Cardiac fibroblast (primary cell): ENCODE results near the gene INPP5A.

Source experiments
- DNase-seq, 2 donors: peaks; one replicate each; pipeline versions ENCODE4 v3.0.0 to v3.0.0-alpha.2; 2010; ENCODE audit warnings: low read depth in 2 of 2
- H3K4me3 ChIP-seq, 2 donors: replicated peaks in 1 of 2; 1 replicate in 1 of 2; 2 replicates in 1 of 2; pipeline ENCODE4 v1.5.1; 2011; ENCODE audit warnings: low read depth in 2 of 2, low read length in 2 of 2, mild to moderate bottlenecking in 2 of 2, moderate library complexity in 1 of 2
- CTCF ChIP-seq: IDR thresholded peaks from one replicate; pipeline ENCODE4 v1.5.1; 2011; ENCODE audit warnings: low read depth, mild to moderate bottlenecking, low read length, inconsistent platforms

Gene INPP5A

DNA sequence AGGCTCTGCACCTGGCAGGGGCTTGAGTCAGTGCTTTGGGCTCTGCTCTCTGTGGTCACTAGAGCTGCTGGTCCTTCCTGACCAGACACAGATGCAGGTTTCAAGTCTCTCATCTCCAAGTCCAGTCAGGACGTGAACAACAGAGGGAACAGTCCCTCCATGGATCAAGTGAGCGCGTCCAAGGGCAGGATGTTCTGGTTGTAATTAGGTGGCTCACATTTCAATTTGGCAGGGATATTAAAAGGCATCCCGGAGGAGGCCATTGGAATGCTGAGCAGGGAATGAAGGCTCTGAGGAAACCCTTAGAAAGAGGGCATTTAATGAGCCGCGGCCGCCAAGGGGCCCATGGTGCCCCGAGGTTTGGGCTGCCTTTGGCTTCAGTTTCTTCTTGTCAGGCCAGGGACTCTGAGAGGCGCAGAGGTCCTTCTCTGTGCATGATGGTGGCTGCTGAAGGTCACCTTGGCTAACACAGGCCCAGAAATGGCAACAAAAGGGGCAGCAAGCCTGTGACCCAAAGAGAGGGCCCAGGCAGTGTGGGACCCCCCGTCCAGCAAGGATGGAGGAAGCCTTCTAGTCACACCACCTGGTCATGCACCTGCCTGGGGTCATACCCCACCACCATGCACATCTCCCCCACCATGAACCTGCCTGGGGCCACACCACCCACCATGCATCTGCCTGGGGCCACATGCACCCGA, 30.7 kb upstream of the INPP5A start:
- no peak for TF ChIP-seq CTCF
- peak in 1 of 2 donors; percentile 72 for DNase-seq

DNA sequence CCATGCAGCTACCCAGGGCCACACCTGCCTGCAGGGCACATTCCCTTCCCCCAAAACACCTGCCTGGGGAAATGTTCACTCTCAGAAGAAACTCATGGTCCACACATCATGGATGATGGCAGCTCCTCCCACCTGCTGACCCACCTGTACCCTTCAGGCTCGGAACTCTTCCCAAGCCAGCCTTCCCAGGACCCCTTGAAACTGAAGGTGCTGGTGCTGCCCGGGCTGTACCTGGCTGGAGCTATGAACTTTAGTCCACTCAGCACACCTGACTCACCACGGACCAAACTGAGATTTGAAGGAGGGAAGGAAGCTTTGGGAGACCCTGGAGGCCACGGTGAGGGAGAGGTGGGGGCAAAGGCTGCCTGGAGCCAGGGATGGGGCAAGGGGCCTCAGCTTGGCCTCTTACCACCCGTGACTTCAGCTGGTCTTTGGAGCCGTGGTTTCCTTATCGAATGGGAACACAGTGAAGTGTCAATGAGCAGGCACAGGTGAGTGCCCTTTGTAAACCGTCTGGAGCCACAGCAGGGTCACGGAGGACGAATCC, 30.1 kb upstream of the INPP5A start:
- DNase-seq = no peak
- no peak overlapping the region for H3K4me3 ChIP-seq
- TF ChIP-seq CTCF = no peak

More for the DNA sequence above, 30.7 kb upstream of the INPP5A start:
- H3K4me3 ChIP-seq = no peak overlapping the region

DNA sequence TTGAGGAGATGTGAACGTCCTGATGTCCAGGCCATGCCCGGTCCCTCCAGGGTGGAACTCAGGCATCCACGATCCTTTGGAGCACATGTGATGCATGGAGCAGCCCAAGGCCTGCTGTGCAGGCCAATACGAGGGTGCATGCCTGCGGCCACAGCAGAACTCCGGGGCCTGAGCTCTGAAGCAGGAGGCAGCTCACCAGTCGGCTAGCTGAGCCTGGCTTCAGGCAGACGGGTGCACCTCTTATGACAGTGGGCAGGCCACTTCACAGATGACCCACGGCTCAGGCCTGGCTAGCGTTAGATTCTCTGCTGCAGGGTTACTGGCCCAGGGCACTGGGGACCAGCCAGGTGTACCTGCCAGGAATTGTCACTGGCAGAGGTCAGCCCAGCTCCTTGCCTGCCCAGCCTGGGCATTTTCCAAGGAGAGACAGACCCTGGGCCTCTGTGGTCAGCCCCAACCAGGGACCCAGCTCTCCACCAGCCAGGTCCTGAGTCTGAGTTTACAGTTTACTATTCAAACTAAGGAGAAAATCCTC, 29.6 kb upstream of the INPP5A start:
- TF ChIP-seq CTCF = no peak
- DNase-seq = no peak
- no peak overlapping the region for H3K4me3 ChIP-seq

- H3K4me3 ChIP-seq = no peak overlapping the region
- TF ChIP-seq CTCF = no peak
- no peak for DNase-seq
These were observed 28.8 kb upstream of the INPP5A start for GRCh38 chr10:132508581-132509443.

DNA sequence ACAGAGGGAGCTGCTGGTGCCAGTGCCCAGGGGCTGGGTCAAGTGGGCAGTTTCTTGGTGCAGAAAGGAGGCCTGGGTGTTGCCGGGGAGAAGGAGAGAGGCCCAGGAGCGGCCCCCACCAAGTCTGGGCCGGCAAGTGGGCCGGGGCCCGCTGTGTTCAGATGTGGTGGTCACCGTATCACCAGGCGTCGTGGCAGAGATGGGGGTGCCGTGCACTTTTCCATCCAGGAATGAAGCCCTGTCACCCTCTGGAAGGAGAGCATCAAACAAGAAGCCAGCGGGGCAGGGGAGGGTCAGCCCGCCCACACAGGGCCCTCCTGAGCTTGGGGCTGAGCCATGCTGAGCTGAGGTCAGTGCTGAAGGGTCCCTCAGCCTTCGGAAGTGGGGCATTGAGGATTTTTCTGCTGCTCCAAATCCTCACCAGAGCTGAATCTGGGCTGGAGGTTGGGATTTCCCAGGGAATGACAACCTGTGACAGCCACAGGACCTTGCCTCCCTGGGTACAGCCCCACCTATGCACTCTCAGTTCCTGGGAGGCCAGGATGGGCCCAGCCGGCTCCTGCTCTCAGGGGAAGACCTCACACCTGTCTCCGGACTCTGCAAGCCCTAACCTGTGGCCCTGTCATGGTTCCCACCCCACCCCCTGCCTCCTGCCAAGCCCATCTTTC, 27.9 kb upstream of the INPP5A start:
- no peak for TF ChIP-seq CTCF
- H3K4me3 ChIP-seq = no peak overlapping the region
- DNase-seq = no peak

- no peak for DNase-seq
- H3K4me3 ChIP-seq = no peak overlapping the region
- no peak for TF ChIP-seq CTCF
These were observed 27.4 kb upstream of the INPP5A start for GRCh38 chr10:132510174-132510611.
